Keratinocyte (primary cell): ENCODE results near the gene DSTYK. TPM values are rescaled to one million over a fixed set of nuclear protein-coding genes. Genes with fewer than 3 reads are reported as not detected.
A peak's percentile ranks its signal among the peaks of the same experiment; 100 is the strongest.

Source experiments
- DNase-seq: peaks from one replicate; pipeline ENCODE4 v3.0.0-alpha.2; 2011; ENCODE audit warnings: low read depth, missing footprints, low spot score
- FAIRE-seq: peaks from 2 replicates; lab custom pipeline; 2011; peaks lifted over from hg19 to GRCh38; lab: Jason Lieb, UNC
- H2AFZ ChIP-seq: 2 replicates; pipeline ENCODE4 v1.6.0; 2012; ENCODE audit warnings: low read length, control low read depth, inconsistent platforms; ENCODE audit not compliant: control insufficient read depth
- H3K27ac ChIP-seq: 2 replicates; pipeline ENCODE4 v1.5.1; 2011; ENCODE audit warnings: low read length; ENCODE audit not compliant: control insufficient read depth, insufficient read depth
- H3K27me3 ChIP-seq: 3 replicates; pipeline ENCODE4 v1.6.0; 2011; ENCODE audit warnings: low read length; ENCODE audit not compliant: control insufficient read depth, insufficient read depth; ENCODE audit errors: extremely low read depth
- H3K36me3 ChIP-seq, 2 experiments: 2 replicates in 1 of 2; 3 replicates in 1 of 2; pipeline ENCODE4 v1.5.1; 2011; ENCODE audit warnings: low read length in 2 of 2, mild to moderate bottlenecking in 1 of 2; ENCODE audit not compliant: control insufficient read depth in 2 of 2, insufficient read depth in 2 of 2; ENCODE audit errors: extremely low read depth in 1 of 2
- H3K4me1 ChIP-seq: 3 replicates; pipeline ENCODE4 v1.5.1; 2011; ENCODE audit warnings: low read length; ENCODE audit not compliant: control insufficient read depth, insufficient read depth; ENCODE audit errors: extremely low read depth
- H3K4me2 ChIP-seq: 3 replicates; pipeline ENCODE4 v1.6.0; 2011; ENCODE audit warnings: low read depth, low read length; ENCODE audit not compliant: control insufficient read depth, insufficient read depth; ENCODE audit errors: extremely low read depth
- H3K4me3 ChIP-seq, 3 experiments: fragments of 200-600 bp in 1 of 3; sonication (generic) in 1 of 3; 2 replicates in 2 of 3; 3 replicates in 1 of 3; pipeline ENCODE4 v1.5.1; 2011 to 2016; ENCODE audit warnings: low read length in 3 of 3, mild to moderate bottlenecking in 3 of 3, control low read depth in 2 of 3, inconsistent platforms in 1 of 3, low read depth in 1 of 3, mixed read lengths in 1 of 3, mixed run types in 1 of 3, moderate library complexity in 1 of 3; ENCODE audit not compliant: control insufficient read depth in 2 of 3, insufficient read depth in 2 of 3; ENCODE audit errors: extremely low read depth in 1 of 3
- H3K79me2 ChIP-seq: 2 replicates; pipeline ENCODE4 v1.6.0; 2012; ENCODE audit warnings: low read length; ENCODE audit not compliant: control insufficient read depth, insufficient read depth
- H3K9ac ChIP-seq: 3 replicates; pipeline ENCODE4 v1.6.0; 2011; ENCODE audit warnings: low read length; ENCODE audit not compliant: control insufficient read depth, insufficient read depth; ENCODE audit errors: extremely low read depth
- H3K9me1 ChIP-seq: 3 replicates; pipeline ENCODE4 v1.6.0; 2011; ENCODE audit warnings: low read length; ENCODE audit not compliant: control insufficient read depth, insufficient read depth; ENCODE audit errors: extremely low read depth
- H3K9me3 ChIP-seq: 2 replicates; pipeline ENCODE4 v1.5.1; 2012; ENCODE audit warnings: low read depth, low read length; ENCODE audit not compliant: control insufficient read depth
- H4K20me1 ChIP-seq: 3 replicates; pipeline ENCODE4 v1.6.0; 2011; ENCODE audit warnings: low read length; ENCODE audit not compliant: control insufficient read depth, insufficient read depth; ENCODE audit errors: extremely low read depth
- CTCF ChIP-seq, 3 experiments: IDR thresholded peaks in 1 of 3; conservative IDR thresholded peaks in 1 of 3; optimal IDR thresholded peaks in 1 of 3; 2 replicates in 2 of 3; 3 replicates in 1 of 3; pipeline versions ENCODE3 to v1.5.1; 2011; ENCODE audit warnings: low read length in 3 of 3, mild to moderate bottlenecking in 3 of 3, moderate library complexity in 2 of 3, control low read depth in 1 of 3, inconsistent platforms in 1 of 3; ENCODE audit not compliant: insufficient read depth in 2 of 3; ENCODE audit errors: extremely low read depth in 1 of 3
- EZH2 ChIP-seq: IDR thresholded peaks from one replicate; pipeline ENCODE4 v1.6.1; 2012; ENCODE audit warnings: inconsistent platforms, mild to moderate bottlenecking, low read length, moderate library complexity
- dilution Hi-C: fragments of 300-500 bp; cut with MboI; formaldehyde crosslinking; loops from one replicate; pipeline ENCODE4 v1.7.0; 2020; ENCODE audit warnings: low sequenced_read_pairs; ENCODE audit not compliant: extremely low pct_ligation_motif_present
- polyA plus RNA-seq, 5 experiments: library from polyadenylated mRNA; depleted of rRNA in 3 of 5; stranded (reverse) in 3 of 5; stranded (forward) in 1 of 5; unstranded in 1 of 5; fragments of >200 nt; gene quantifications; 1 replicate in 1 of 5; 2 replicates in 3 of 5; 3 replicates in 1 of 5; pipeline versions ENCODE4 v1.2.1 to v1.2.3, GENCODE V29; 2011 to 2012; ENCODE audit warnings: missing spikeins in 2 of 5, low read depth in 1 of 5, low replicate concordance in 1 of 5

DSTYK gene
- polyA plus RNA-seq, 1 donor (not counting 4 experiments of a cell fraction or from before 2014, with no cell fraction given): 7.6 TPM

GRCh38 chr1:205259324-205259832 lies 47.9 kb upstream of the DSTYK start:
- Histone ChIP-seq H3K36me3 (no peaks in the 10 kb centered on the region), H3K79me2 (no peaks in the 10 kb centered on the region), H3K9ac (peak overlapping the region; percentile 0), H3K4me2 (peak overlapping the region; percentile 76), H3K27me3 (no peaks in the 10 kb centered on the region), H3K27ac (peak overlapping the region; percentile 80), H3K4me3 (no peak overlapping the region), H4K20me1 (peaks cover 4% of the 10 kb centered on the region), H3K9me3 (no peaks in the 10 kb centered on the region), H3K4me1 (peaks cover 26% of the 10 kb centered on the region), H3K9me1 (no peaks in the 10 kb centered on the region), H2AFZ (no peak overlapping the region)
- dilution Hi-C loops: no loop called here
- FAIRE-seq: no peak
- TF ChIP-seq CTCF (optimal IDR thresholded peaks at IDR 0.05 in 1 of 3, IDR thresholded peaks at IDR 0.05 in 1 of 3, conservative IDR thresholded peaks at IDR 0.05 in 1 of 3; ENCODE audit: extremely low read depth in 1 of 3, insufficient read depth in 2 of 3, low read length in 3 of 3) (no peak), EZH2 (no peak)
- DNase-seq: no peak

GRCh38 chr1:205258719-205259118 lies 47.2 kb upstream of the DSTYK start:
- H3K36me3 ChIP-seq: no peaks in the 10 kb centered on the region
- H3K4me1 ChIP-seq: peaks cover 25% of the 10 kb centered on the region
- H4K20me1 ChIP-seq: peaks cover 4% of the 10 kb centered on the region
- TF ChIP-seq CTCF (optimal IDR thresholded peaks at IDR 0.05 in 1 of 3, IDR thresholded peaks at IDR 0.05 in 1 of 3, conservative IDR thresholded peaks at IDR 0.05 in 1 of 3; ENCODE audit: extremely low read depth in 1 of 3, insufficient read depth in 2 of 3, low read length in 3 of 3) (no peak), EZH2 (no peak)
- H3K79me2 ChIP-seq: no peaks in the 10 kb centered on the region
- H3K27me3 ChIP-seq: no peaks in the 10 kb centered on the region
- peak overlapping the region; percentile 7 for H2AFZ ChIP-seq
- H3K9ac ChIP-seq: peak overlapping the region; percentile 46
- no peak overlapping the region for H3K4me3 ChIP-seq
- peak overlapping the region; percentile 80 for H3K27ac ChIP-seq
- peak overlapping the region; percentile 76 for H3K4me2 ChIP-seq
- FAIRE-seq (no peak), DNase-seq (no peak)
- dilution Hi-C loops: no loop called here
- H3K9me1 ChIP-seq: no peaks in the 10 kb centered on the region
- no peaks in the 10 kb centered on the region for H3K9me3 ChIP-seq
